ENCODE data around the gene GATAD2A.

Gene GATAD2A

GRCh38 chr19:19532806-19533701 lies 127.6 kb downstream of the GATAD2A start:
- DNase-seq (ENCODE audit: low spot score), result no peak

GRCh38 chr19:19533841-19534240 lies 128.4 kb downstream of the GATAD2A start:
- DNase-seq (ENCODE audit: low spot score), result no peak

GRCh38 chr19:19534556-19535265 lies 129.2 kb downstream of the GATAD2A start:
- no peak for DNase-seq (ENCODE audit: low spot score)

- DNase-seq (ENCODE audit: low spot score), result no peak
Observed at GRCh38 chr19:19535311-19536191, 130.1 kb downstream of the GATAD2A start.

GRCh38 chr19:19537075-19538048 lies 131.9 kb downstream of the GATAD2A start:
- no peak for DNase-seq (ENCODE audit: low spot score)

- DNase-seq (ENCODE audit: low spot score), result peak; percentile 78
Observed at GRCh38 chr19:19538061-19538784, 132.7 kb downstream of the GATAD2A start, which contains the start of gene CILP2. CILP2 (plus strand) TSS chr19:19538265; CDS start chr19:19538350, 85 bp downstream.

GRCh38 chr19:19538785-19539166 lies 133.3 kb downstream of the GATAD2A start:
- no peak for DNase-seq (ENCODE audit: low spot score)

GRCh38 chr19:19539698-19540063 lies 134.2 kb downstream of the GATAD2A start:
- DNase-seq (ENCODE audit: low spot score), result no peak

GRCh38 chr19:19540064-19540714 lies 134.7 kb downstream of the GATAD2A start:
- no peak for DNase-seq (ENCODE audit: low spot score)

GRCh38 chr19:19540715-19541515 lies 135.4 kb downstream of the GATAD2A start:
- no peak for DNase-seq (ENCODE audit: low spot score)

- DNase-seq (ENCODE audit: low spot score), result no peak
Observed at GRCh38 chr19:19541616-19542015, 136.1 kb downstream of the GATAD2A start.

GRCh38 chr19:19542507-19542906 lies 137.0 kb downstream of the GATAD2A start:
- no peak for DNase-seq (ENCODE audit: low spot score)

GRCh38 chr19:19543101-19543500 lies 137.6 kb downstream of the GATAD2A start:
- no peak for DNase-seq (ENCODE audit: low spot score)

- DNase-seq (ENCODE audit: low spot score), result no peak
Observed at GRCh38 chr19:19543640-19544039, 138.2 kb downstream of the GATAD2A start.

- no peak for DNase-seq (ENCODE audit: low spot score)
Observed at GRCh38 chr19:19544257-19544953, 138.9 kb downstream of the GATAD2A start.

GRCh38 chr19:19544954-19545591 lies 139.6 kb downstream of the GATAD2A start:
- no peak for DNase-seq (ENCODE audit: low spot score)

- DNase-seq (ENCODE audit: low spot score), result no peak
Observed at GRCh38 chr19:19545707-19546106, 140.2 kb downstream of the GATAD2A start.

- no peak for DNase-seq (ENCODE audit: low spot score)
Observed at GRCh38 chr19:19546751-19547162, 141.3 kb downstream of the GATAD2A start.

All from HuH-7.5 (cell line).